ENCODE data around the gene FAM229A. TPM values are rescaled to one million over a fixed set of nuclear protein-coding genes. Genes with fewer than 3 reads are reported as not detected.

The FAM229A gene
- total RNA-seq, 2 experiments from 2014 or later = 3.1 to 3.3 TPM

- H3K4me3 Mint-ChIP-seq = no peak overlapping the region
- no peaks in the 10 kb centered on the region for H3K9me3 Mint-ChIP-seq (ENCODE audit: low read depth)
- ChIA-PET POLR2A (interaction anchor here (1.0 kb wide), 1 partner anchor 19 kb away, joined by 3 read pairs; no protein-coding TSS in a partner anchor), CTCF (interaction anchor here (1.0 to 1.4 kb wide), 2 partner anchors 82 to 115 kb away, joined by 3 to 7 read pairs; no protein-coding TSS in a partner anchor)
- H3K36me3 Mint-ChIP-seq (ENCODE audit: low read depth) = peaks cover 46% of the 10 kb centered on the region
- no peak for ATAC-seq
- no peaks in the 10 kb centered on the region for H3K27me3 Mint-ChIP-seq
- H3K4me1 Mint-ChIP-seq = peaks cover 25% of the 10 kb centered on the region
- H3K27ac Mint-ChIP-seq = no peak overlapping the region
- no peak for DNase-seq
- intact Hi-C loops (cut with DNase I, micrococcal nuclease) = loop anchor here in 1 of 2 experiments (5.0 kb wide), 1 partner anchor 38 kb away; the partner anchor contains the start of gene HDAC1
Measured at GRCh38 chr1:32330558-32331151, 31.6 kb downstream of the FAM229A start.

GRCh38 chr1:32329931-32330466 lies 32.3 kb downstream of the FAM229A start:
- Mint-ChIP-seq H3K36me3 (ENCODE audit: low read depth) (peaks cover 52% of the 10 kb centered on the region), H3K9me3 (ENCODE audit: low read depth) (no peaks in the 10 kb centered on the region), H3K27ac (peak overlapping the region; percentile 70), H3K4me1 (peaks cover 25% of the 10 kb centered on the region), H3K27me3 (no peaks in the 10 kb centered on the region), H3K4me3 (no peak overlapping the region)
- DNase-seq = no peak
- ATAC-seq = no peak
- intact Hi-C loops (cut with DNase I, micrococcal nuclease) = loop anchor here in 1 of 2 experiments (5.0 kb wide), 1 partner anchor 38 kb away; the partner anchor contains the start of gene HDAC1
- CTCF ChIA-PET = interaction anchor here (1.0 kb wide), 1 partner anchor 82 kb away, joined by 3 read pairs; no protein-coding TSS in a partner anchor
- POLR2A ChIA-PET = no interaction called here

GRCh38 chr1:32327204-32327603 lies 35.1 kb downstream of the FAM229A start:
- Mint-ChIP-seq H3K27me3 (no peaks in the 10 kb centered on the region), H3K27ac (no peak overlapping the region), H3K9me3 (ENCODE audit: low read depth) (no peaks in the 10 kb centered on the region), H3K36me3 (ENCODE audit: low read depth) (peaks cover 54% of the 10 kb centered on the region), H3K4me3 (no peak overlapping the region), H3K4me1 (peaks cover 25% of the 10 kb centered on the region)
- CTCF ChIA-PET = no interaction called here
- DNase-seq = no peak
- ATAC-seq = no peak
- intact Hi-C loops (cut with DNase I, micrococcal nuclease) = no loop called here
- POLR2A ChIA-PET = no interaction called here

- H3K4me3 Mint-ChIP-seq = peak overlapping the region; percentile 45
- intact Hi-C loops (cut with DNase I, micrococcal nuclease) = loop anchor here in 1 of 2 experiments (5.0 kb wide), 1 partner anchor 75 kb away; the partner anchor contains the start of gene FAM167B
- H3K4me1 Mint-ChIP-seq = peaks cover 39% of the 10 kb centered on the region
- ATAC-seq (peak; percentile 76), DNase-seq (peak; percentile 36)
- H3K9me3 Mint-ChIP-seq (ENCODE audit: low read depth) = no peaks in the 10 kb centered on the region
- no peaks in the 10 kb centered on the region for H3K27me3 Mint-ChIP-seq
- ChIA-PET POLR2A (interaction anchor here (0.6 to 1.1 kb wide), 4 partner anchors 11 to 41 kb away, joined by 3 to 7 read pairs (median 4); partner anchors contain the start of gene MARCKSL1), CTCF (interaction anchor here (0.8 to 2.3 kb wide), 9 partner anchors 10 to 121 kb away, joined by 3 to 9 read pairs (median 5); partner anchors contain the start of gene CCDC28B)
- H3K27ac Mint-ChIP-seq = peak overlapping the region; percentile 92
- peaks cover 46% of the 10 kb centered on the region for H3K36me3 Mint-ChIP-seq (ENCODE audit: low read depth)
Measured at GRCh38 chr1:32321712-32322291, 40.5 kb downstream of the FAM229A start.

GRCh38 chr1:32318127-32318869 lies 44.0 kb downstream of the FAM229A start:
- Mint-ChIP-seq H3K36me3 (ENCODE audit: low read depth) (peaks cover 38% of the 10 kb centered on the region), H3K4me1 (peaks cover 32% of the 10 kb centered on the region), H3K27me3 (no peaks in the 10 kb centered on the region), H3K27ac (peak overlapping the region; percentile 25), H3K9me3 (ENCODE audit: low read depth) (no peaks in the 10 kb centered on the region), H3K4me3 (no peak overlapping the region)
- POLR2A ChIA-PET = no interaction called here
- ATAC-seq = no peak
- CTCF ChIA-PET = interaction anchor here (1.3 kb wide), 1 partner anchor 30 kb away, joined by 3 read pairs; no protein-coding TSS in a partner anchor
- intact Hi-C loops (cut with DNase I, micrococcal nuclease) = no loop called here
- DNase-seq = no peak

GRCh38 chr1:32316903-32317277 lies 45.4 kb downstream of the FAM229A start:
- intact Hi-C loops (cut with DNase I, micrococcal nuclease) = no loop called here
- no peaks in the 10 kb centered on the region for H3K27me3 Mint-ChIP-seq
- no peak for ATAC-seq
- no peak for DNase-seq
- H3K36me3 Mint-ChIP-seq (ENCODE audit: low read depth) = peaks cover 30% of the 10 kb centered on the region
- CTCF ChIA-PET = interaction anchor here (1.1 to 1.4 kb wide), 4 partner anchors 12 to 102 kb away, joined by 3 read pairs; no protein-coding TSS in a partner anchor
- H3K9me3 Mint-ChIP-seq (ENCODE audit: low read depth) = no peaks in the 10 kb centered on the region
- peaks cover 22% of the 10 kb centered on the region for H3K4me1 Mint-ChIP-seq
- no peak overlapping the region for H3K4me3 Mint-ChIP-seq
- H3K27ac Mint-ChIP-seq = no peak overlapping the region
- POLR2A ChIA-PET = interaction anchor here (0.5 kb wide), 1 partner anchor 91 kb away, joined by 3 read pairs; no protein-coding TSS in a partner anchor

GRCh38 chr1:32311709-32312393 lies 50.4 kb downstream of the FAM229A start:
- peaks cover 25% of the 10 kb centered on the region for H3K36me3 Mint-ChIP-seq (ENCODE audit: low read depth)
- peak overlapping the region; percentile 77 for H3K27ac Mint-ChIP-seq
- CTCF ChIA-PET = interaction anchor here (1.0 to 1.2 kb wide), 2 partner anchors 9 to 10 kb away, joined by 4 read pairs; no protein-coding TSS in a partner anchor
- H3K9me3 Mint-ChIP-seq (ENCODE audit: low read depth) = no peaks in the 10 kb centered on the region
- POLR2A ChIA-PET = interaction anchor here (0.5 to 1.2 kb wide), 2 partner anchors 19 to 108 kb away, joined by 3 read pairs; no protein-coding TSS in a partner anchor
- no peak overlapping the region for H3K4me3 Mint-ChIP-seq
- DNase-seq (no peak), ATAC-seq (peak; percentile 58)
- peaks cover 49% of the 10 kb centered on the region for H3K4me1 Mint-ChIP-seq
- H3K27me3 Mint-ChIP-seq = no peaks in the 10 kb centered on the region
- intact Hi-C loops (cut with DNase I, micrococcal nuclease) = no loop called here

Other genes starting within 250 kb of the FAM229A start
- 10 to 100 TPM; 79.5 to 79.7 TPM for gene TXLNA, start 182.8 kb downstream of the FAM229A start, total RNA-seq
- 10 to 100 TPM; 13.0 to 19.3 TPM for gene CCDC28B, start 161.9 kb downstream of the FAM229A start, total RNA-seq
- 1 to 10 TPM; 4.4 to 5.0 TPM for gene IQCC, start 156.8 kb downstream of the FAM229A start, total RNA-seq
- gene DCDC2B, start 153.4 kb downstream of the FAM229A start, total RNA-seq = not detected
- 1 to 10 TPM; 7.3 to 8.2 TPM for gene TMEM234, start 140.1 kb downstream of the FAM229A start, total RNA-seq
- gene EIF3I, start 140.1 kb downstream of the FAM229A start, total RNA-seq = 100 to 1,000 TPM; 299 to 349 TPM
- gene FAM167B, start 115.3 kb downstream of the FAM229A start, total RNA-seq = under 1 TPM; 0.72 to 0.82 TPM
- 100 to 1,000 TPM; 179 to 220 TPM for gene LCK, start 111.2 kb downstream of the FAM229A start, total RNA-seq
- 100 to 1,000 TPM; 132 to 146 TPM for gene HDAC1, start 70.4 kb downstream of the FAM229A start, total RNA-seq
- gene MARCKSL1, start 26.3 kb downstream of the FAM229A start, total RNA-seq = 10 to 100 TPM; 27.0 to 29.3 TPM
- gene TSSK3, start 54 bp upstream of the FAM229A start, total RNA-seq = 1 to 10 TPM in 1 of 2 experiments, under 1 TPM in 1; 0.76 to 1.6 TPM
- gene BSDC1, start 32.0 kb upstream of the FAM229A start, total RNA-seq = 10 to 100 TPM; 29.4 to 36.9 TPM
- not detected for gene ZBTB8B, start 102.6 kb upstream of the FAM229A start, total RNA-seq
- gene ZBTB8A, start 176.9 kb upstream of the FAM229A start, total RNA-seq = under 1 TPM; 0.30 to 0.35 TPM

Data from activated CD4-positive, alpha-beta T cell treated with anti-CD3 and anti-CD28 coated beads for 36 hours (primary cell).